OCI-LY7 (cell line): ENCODE data around the gene FGFRL1. TPM values are rescaled to one million over a fixed set of nuclear protein-coding genes. Genes with fewer than 3 reads are reported as not detected.
A peak's percentile ranks its signal among the peaks of the same experiment; 100 is the strongest.

Experiments
- BruUV-seq: library from RNA; stranded (reverse); fragments of 400-500 nt; replicated peaks from 2 replicates; lab custom pipeline; 2021; lab: Mats Ljungman, UMichigan
- CTCF ChIA-PET: fragments of 300-600 bp; sonication (Branson Sonifier 250); formaldehyde crosslinking; loops from one replicate; lab custom pipeline; 2022; ENCODE audit warnings: antibody characterized with exemption; ENCODE audit not compliant: unreplicated experiment; lab: Charles Lee
- POLR2A ChIA-PET: fragments of 300-600 bp; sonication (Branson Sonifier 250); formaldehyde crosslinking; loops from one replicate; lab custom pipeline; 2022; ENCODE audit warnings: antibody characterized with exemption; lab: Charles Lee
- DNase-seq: peaks from one replicate; pipeline ENCODE4 v3.0.0-alpha.2; 2015; ENCODE audit warnings: low spot score
- H2AFZ ChIP-seq: fragments of 200-600 bp; sonication (generic), shearing (Covaris generic); 2 replicates; pipeline ENCODE4 v1.6.1; 2014; ENCODE audit warnings: mild to moderate bottlenecking, antibody characterized with exemption, low read length, moderate library complexity
- H3K27ac ChIP-seq: fragments of 200-600 bp; sonication (generic); 2 replicates; pipeline ENCODE4 v1.5.1; 2014; ENCODE audit warnings: mixed run types, low read depth, mild to moderate bottlenecking, moderate library complexity, low read length, inconsistent platforms; ENCODE audit not compliant: poor library complexity, severe bottlenecking
- H3K36me3 ChIP-seq: fragments of 200-600 bp; sonication (generic); 2 replicates; pipeline ENCODE4 v1.6.1; 2014; ENCODE audit warnings: mild to moderate bottlenecking, antibody characterized with exemption, low read length, moderate library complexity, mixed read lengths; ENCODE audit not compliant: insufficient read depth
- H3K4me1 ChIP-seq: fragments of 200-600 bp; sonication (generic); 2 replicates; pipeline ENCODE4 v1.5.1; 2014; ENCODE audit warnings: mild to moderate bottlenecking, low read length; ENCODE audit not compliant: insufficient read depth, poor library complexity, severe bottlenecking
- H3K4me2 ChIP-seq: fragments of 200-600 bp; sonication (generic); 2 replicates; pipeline ENCODE4 v1.6.1; 2014; ENCODE audit warnings: mild to moderate bottlenecking, low read length
- H3K4me3 ChIP-seq: fragments of 200-600 bp; sonication (generic); 2 replicates; pipeline ENCODE4 v1.5.1; 2014; ENCODE audit warnings: mild to moderate bottlenecking, low read depth, low read length; ENCODE audit not compliant: poor library complexity, severe bottlenecking
- H3K79me2 ChIP-seq: fragments of 200-600 bp; sonication (generic); 2 replicates; pipeline ENCODE4 v1.6.1; 2016; ENCODE audit warnings: low read depth, mild to moderate bottlenecking, low read length, moderate library complexity, mixed read lengths; ENCODE audit not compliant: insufficient read depth
- H3K9me2 ChIP-seq: fragments of 200-600 bp; sonication (generic); 2 replicates; pipeline ENCODE4 v1.6.1; 2016; ENCODE audit warnings: mild to moderate bottlenecking, low read length, mixed read lengths; ENCODE audit not compliant: insufficient read depth
- H3K9me3 ChIP-seq: fragments of 200-600 bp; sonication (generic); 2 replicates; pipeline ENCODE4 v1.6.1; 2014; ENCODE audit warnings: mild to moderate bottlenecking, mixed run types, low read length, mixed read lengths
- H4K20me1 ChIP-seq: fragments of 200-600 bp; sonication (generic); 2 replicates; pipeline ENCODE4 v1.6.1; 2014; ENCODE audit warnings: mild to moderate bottlenecking, antibody characterized with exemption, low read length, moderate library complexity, mixed read lengths; ENCODE audit not compliant: insufficient read depth
- EZH2phosphoT487 ChIP-seq: fragments of 200-600 bp; sonication (generic); IDR thresholded peaks from 2 replicates; pipeline ENCODE4 v1.6.1; 2018; ENCODE audit warnings: low read depth, borderline replicate concordance, mild to moderate bottlenecking, mixed run types, antibody characterized with exemption, low read length, moderate library complexity, mixed read lengths
- intact Hi-C: fragments of 100-400 bp; cut with micrococcal nuclease; formaldehyde crosslinking; loops from one replicate; pipeline ENCODE4 v1.10.0; 2022; ENCODE audit not compliant: unreplicated experiment
- total RNA-seq, 2 experiments: library from RNA; depleted of rRNA in 1 of 2; stranded (reverse); fragments of >200 nt in 1 of 2; shearing (Covaris generic) in 1 of 2; gene quantifications; 2 replicates each; pipeline ENCODE4 v1.2.3, GENCODE V29; 2014 to 2022
- TF ChIP-seq, protein P1 (sequence below): fragments of 200-600 bp; sonication (generic); conservative IDR thresholded peaks from 2 replicates; pipeline ENCODE4 v1.5.1; 2014; ENCODE audit warnings: mild to moderate bottlenecking, antibody characterized with exemption, low read length, moderate library complexity, mixed read lengths

Gene FGFRL1
- total RNA-seq, 2 experiments from 2014 or later = 1.4 to 2.7 TPM

DNA sequence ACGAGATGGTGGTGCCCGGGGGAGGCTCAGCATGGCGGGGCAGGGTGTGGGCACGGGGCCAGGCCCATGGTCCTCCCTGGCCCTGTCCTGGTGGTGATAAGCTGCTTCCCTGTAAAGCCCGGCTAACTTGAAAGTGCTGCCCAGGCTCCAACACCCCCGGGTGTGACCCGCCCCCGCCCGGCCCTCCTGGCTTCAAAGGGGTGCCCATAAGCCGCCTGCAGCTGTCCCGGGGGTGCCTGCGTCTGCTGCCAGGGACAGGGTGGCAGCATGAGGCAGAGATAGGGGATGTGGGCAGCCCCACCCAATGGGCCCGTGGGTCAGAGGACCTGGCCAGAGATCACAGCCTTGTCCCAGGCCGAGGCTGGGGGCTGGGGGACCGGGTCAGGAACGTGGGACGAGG lies 18.1 kb downstream of the FGFRL1 start:
- no peak for TF ChIP-seq EZH2phosphoT487
- TF ChIP-seq, protein P1, sequence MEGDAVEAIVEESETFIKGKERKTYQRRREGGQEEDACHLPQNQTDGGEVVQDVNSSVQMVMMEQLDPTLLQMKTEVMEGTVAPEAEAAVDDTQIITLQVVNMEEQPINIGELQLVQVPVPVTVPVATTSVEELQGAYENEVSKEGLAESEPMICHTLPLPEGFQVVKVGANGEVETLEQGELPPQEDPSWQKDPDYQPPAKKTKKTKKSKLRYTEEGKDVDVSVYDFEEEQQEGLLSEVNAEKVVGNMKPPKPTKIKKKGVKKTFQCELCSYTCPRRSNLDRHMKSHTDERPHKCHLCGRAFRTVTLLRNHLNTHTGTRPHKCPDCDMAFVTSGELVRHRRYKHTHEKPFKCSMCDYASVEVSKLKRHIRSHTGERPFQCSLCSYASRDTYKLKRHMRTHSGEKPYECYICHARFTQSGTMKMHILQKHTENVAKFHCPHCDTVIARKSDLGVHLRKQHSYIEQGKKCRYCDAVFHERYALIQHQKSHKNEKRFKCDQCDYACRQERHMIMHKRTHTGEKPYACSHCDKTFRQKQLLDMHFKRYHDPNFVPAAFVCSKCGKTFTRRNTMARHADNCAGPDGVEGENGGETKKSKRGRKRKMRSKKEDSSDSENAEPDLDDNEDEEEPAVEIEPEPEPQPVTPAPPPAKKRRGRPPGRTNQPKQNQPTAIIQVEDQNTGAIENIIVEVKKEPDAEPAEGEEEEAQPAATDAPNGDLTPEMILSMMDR = no peak
- Histone ChIP-seq H3K27ac (no peak overlapping the region), H3K9me2 (no peaks in the 10 kb centered on the region), H3K36me3 (no peaks in the 10 kb centered on the region), H3K4me3 (no peak overlapping the region), H2AFZ (no peak overlapping the region), H3K4me1 (peaks cover 15% of the 10 kb centered on the region), H3K9me3 (no peaks in the 10 kb centered on the region), H4K20me1 (no peaks in the 10 kb centered on the region), H3K4me2 (no peak overlapping the region), H3K79me2 (no peaks in the 10 kb centered on the region)
- no peak for DNase-seq
- ChIA-PET CTCF (no interaction called here), POLR2A (no interaction called here)
- no TSS peak for BruUV-seq
- intact Hi-C loops = no loop called here

DNA sequence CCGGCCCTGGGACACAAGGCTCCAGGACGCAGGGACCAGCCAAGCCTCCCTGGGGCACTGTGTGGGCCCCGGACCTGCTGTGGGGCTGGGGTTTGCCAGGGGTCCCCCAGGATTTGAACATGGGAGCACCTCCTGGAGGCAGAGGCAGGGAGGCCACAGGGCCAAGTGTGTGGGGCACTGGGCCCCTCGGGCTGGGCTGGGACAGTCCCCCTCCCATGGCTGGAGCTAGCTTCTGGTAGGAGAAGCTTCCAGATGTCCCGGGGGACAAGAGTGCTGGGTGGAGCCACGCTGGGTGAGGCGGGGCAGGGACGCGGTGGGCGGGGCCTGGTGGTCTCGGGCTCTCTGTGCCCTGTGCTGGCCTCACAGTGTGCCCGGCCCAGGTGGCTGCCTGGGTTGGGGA lies 18.6 kb downstream of the FGFRL1 start:
- Histone ChIP-seq H3K9me3 (no peaks in the 10 kb centered on the region), H3K36me3 (no peaks in the 10 kb centered on the region), H2AFZ (no peak overlapping the region), H3K4me3 (no peak overlapping the region), H3K79me2 (no peaks in the 10 kb centered on the region), H3K4me2 (no peak overlapping the region), H4K20me1 (no peaks in the 10 kb centered on the region), H3K27ac (no peak overlapping the region), H3K4me1 (peaks cover 15% of the 10 kb centered on the region), H3K9me2 (no peaks in the 10 kb centered on the region)
- intact Hi-C loops = no loop called here
- ChIA-PET CTCF (no interaction called here), POLR2A (no interaction called here)
- no TSS peak for BruUV-seq
- no peak for DNase-seq
- no peak for TF ChIP-seq EZH2phosphoT487
- TF ChIP-seq, protein P1 = no peak

- H3K27ac ChIP-seq = no peak overlapping the region
- DNase-seq = peak; percentile 20
- ChIA-PET CTCF (no interaction called here), POLR2A (no interaction called here)
- H3K4me1 ChIP-seq = peaks cover 13% of the 10 kb centered on the region
- no peaks in the 10 kb centered on the region for H3K36me3 ChIP-seq
- no peak for TF ChIP-seq EZH2phosphoT487
- TF ChIP-seq, protein P1 = no peak
- no peak overlapping the region for H2AFZ ChIP-seq
- intact Hi-C loops = no loop called here
- H4K20me1 ChIP-seq = no peaks in the 10 kb centered on the region
- no peak overlapping the region for H3K4me2 ChIP-seq
- no peaks in the 10 kb centered on the region for H3K79me2 ChIP-seq
- H3K4me3 ChIP-seq = no peak overlapping the region
- no TSS peak for BruUV-seq
- no peaks in the 10 kb centered on the region for H3K9me2 ChIP-seq
- H3K9me3 ChIP-seq = no peaks in the 10 kb centered on the region
These were observed 19.1 kb downstream of the FGFRL1 start for GRCh38 chr4:1030559-1030958.
